ENCODE measurements around the gene PACS1.
A peak's percentile ranks its signal among the peaks of the same experiment; 100 is the strongest.
"Not testable (repeated sequence)": the region's sequence is repeated elsewhere in the genome, so short reads cannot be mapped to it uniquely, and the experiment has no call there.

Gene PACS1

DNA sequence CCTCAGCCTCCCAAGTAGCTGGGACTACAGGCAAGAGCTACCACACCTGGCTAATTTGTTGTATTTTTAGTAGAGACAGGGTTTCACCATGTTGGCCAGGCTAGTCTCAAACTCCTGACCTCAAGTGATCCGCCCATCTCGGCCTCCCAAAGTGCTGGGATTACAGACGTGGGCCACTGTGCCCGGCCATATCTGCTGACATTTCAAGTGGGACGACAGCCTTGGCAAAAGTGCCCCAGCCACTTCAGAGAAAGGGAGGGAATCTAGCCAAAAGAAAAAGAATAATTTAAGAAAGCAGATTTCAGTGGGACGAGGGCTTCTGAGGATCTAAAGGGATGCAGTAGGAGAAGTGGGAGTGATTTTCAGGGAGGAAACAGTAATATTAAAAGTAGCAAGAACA is 183.0 kb downstream of the PACS1 start:
- Mint-ChIP-seq H3K4me1 (ENCODE audit: low read depth) (peaks cover 13% of the 10 kb centered on the region), H3K27ac (peak overlapping the region; percentile 55)
- not testable (repeated sequence) for H3K9me3 Mint-ChIP-seq (ENCODE audit: low read depth); H3K27me3 Mint-ChIP-seq; H3K4me3 Mint-ChIP-seq; H3K36me3 Mint-ChIP-seq

DNA sequence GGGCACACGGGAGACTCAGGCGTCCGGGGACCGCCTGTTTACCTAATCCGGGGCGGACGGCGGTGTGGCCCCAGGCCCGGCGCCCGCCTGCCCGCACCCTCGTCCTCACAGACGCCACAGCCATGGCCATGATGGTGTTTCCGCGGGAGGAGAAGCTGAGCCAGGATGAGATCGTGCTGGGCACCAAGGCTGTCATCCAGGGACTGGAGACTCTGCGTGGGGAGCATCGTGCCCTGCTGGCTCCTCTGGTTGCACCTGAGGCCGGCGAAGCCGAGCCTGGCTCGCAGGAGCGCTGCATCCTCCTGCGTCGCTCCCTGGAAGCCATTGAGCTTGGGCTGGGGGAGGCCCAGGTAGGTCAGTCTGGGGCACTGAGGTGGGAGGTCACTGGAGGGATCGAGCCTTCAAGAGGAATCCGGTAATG is 188.4 kb downstream of the PACS1 start:
- Mint-ChIP-seq H3K27me3 (no peaks in the 10 kb centered on the region), H3K36me3 (peaks cover 2% of the 10 kb centered on the region), H3K9me3 (ENCODE audit: low read depth) (no peaks in the 10 kb centered on the region), H3K4me1 (ENCODE audit: low read depth) (peaks cover 27% of the 10 kb centered on the region), H3K4me3 (peak overlapping the region; percentile 92), H3K27ac (peak overlapping the region; percentile 66)

DNA sequence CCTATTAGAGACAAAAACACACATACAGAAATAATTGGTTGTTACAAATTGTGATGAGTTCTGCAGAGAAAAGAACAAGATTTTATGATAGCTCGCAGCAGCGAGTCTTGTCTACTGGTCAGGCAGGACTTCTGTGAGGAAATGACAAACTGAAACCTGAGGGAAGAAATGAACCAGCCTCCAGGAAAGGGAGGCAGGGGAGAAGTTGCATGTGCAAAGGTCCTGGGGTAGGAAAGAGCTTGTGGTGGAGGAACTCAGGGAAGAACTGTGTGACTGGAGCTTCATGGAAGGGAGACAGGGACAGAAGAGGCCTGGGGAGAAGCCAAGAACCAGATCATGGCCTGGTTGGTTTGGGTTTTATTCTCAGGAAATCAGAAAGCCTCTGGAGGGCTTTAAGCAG is 189.2 kb downstream of the PACS1 start:
- Mint-ChIP-seq H3K36me3 (peaks cover 2% of the 10 kb centered on the region), H3K9me3 (ENCODE audit: low read depth) (no peaks in the 10 kb centered on the region), H3K4me3 (peak overlapping the region; percentile 92), H3K4me1 (ENCODE audit: low read depth) (peaks cover 27% of the 10 kb centered on the region), H3K27ac (peak overlapping the region; percentile 66), H3K27me3 (no peaks in the 10 kb centered on the region)

DNA sequence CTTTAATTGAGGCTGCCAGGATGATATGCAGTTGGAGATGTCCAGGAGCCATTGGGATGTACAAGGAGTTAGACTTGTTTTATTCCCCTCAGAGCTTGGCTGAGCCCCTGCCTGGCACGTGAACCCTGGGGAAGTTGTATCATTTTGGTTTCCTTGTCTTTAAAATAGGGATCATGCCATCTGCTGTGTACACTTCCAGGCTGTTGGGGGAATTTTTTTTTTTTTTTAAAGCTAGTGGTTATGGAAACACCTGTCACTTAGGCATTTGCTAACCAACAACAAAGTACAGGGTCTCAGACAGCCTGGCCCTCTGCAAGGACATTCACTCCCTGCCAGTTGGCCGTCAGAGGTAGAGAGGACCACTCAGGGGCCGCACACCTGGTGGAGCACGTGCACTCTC is 189.9 kb downstream of the PACS1 start:
- H3K9me3 Mint-ChIP-seq (ENCODE audit: low read depth) = no peaks in the 10 kb centered on the region
- H3K36me3 Mint-ChIP-seq = peaks cover 2% of the 10 kb centered on the region
- H3K4me3 Mint-ChIP-seq = peak overlapping the region; percentile 92
- no peaks in the 10 kb centered on the region for H3K27me3 Mint-ChIP-seq
- H3K4me1 Mint-ChIP-seq (ENCODE audit: low read depth) = peaks cover 27% of the 10 kb centered on the region
- H3K27ac Mint-ChIP-seq = no peak overlapping the region

DNA sequence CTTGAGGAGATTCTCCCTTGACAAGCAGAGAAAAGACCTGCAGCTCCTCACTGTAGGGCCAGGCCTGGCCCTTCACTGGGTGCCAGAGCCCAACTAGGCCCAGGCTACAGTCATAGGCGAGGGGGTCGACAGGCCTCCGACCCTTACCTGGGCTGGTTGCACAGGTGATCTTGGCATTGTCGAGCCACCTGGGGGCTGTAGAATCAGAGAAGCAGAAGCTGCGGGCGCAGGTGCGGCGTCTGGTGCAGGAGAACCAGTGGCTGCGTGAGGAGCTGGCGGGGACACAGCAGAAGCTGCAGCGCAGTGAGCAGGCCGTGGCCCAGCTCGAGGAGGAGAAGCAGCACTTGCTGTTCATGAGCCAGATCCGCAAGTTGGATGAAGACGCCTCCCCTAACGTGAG is 191.5 kb downstream of the PACS1 start:
- Mint-ChIP-seq H3K27me3 (no peaks in the 10 kb centered on the region), H3K27ac (no peak overlapping the region), H3K36me3 (peaks cover 2% of the 10 kb centered on the region), H3K9me3 (ENCODE audit: low read depth) (no peaks in the 10 kb centered on the region), H3K4me1 (ENCODE audit: low read depth) (peaks cover 19% of the 10 kb centered on the region), H3K4me3 (no peak overlapping the region)

DNA sequence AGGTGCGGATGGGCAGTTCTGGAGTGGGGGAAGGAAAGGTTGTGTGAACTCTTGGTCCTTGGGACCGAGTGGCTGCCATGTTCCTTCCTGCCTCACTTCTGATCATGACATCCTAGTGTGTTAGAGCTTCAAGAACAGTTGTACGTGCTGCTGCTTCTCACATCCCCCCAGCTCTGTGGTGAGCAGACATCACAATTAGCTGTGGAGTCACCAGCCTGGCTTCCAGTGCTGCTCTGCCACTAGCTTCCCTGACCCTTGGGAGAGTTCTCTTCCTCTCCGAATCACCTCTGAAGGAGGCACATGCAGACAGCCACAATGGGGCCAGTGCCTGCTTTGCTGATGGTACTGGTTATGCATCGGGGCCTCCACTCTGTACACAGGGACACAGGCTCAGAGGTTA is 192.1 kb downstream of the PACS1 start:
- Mint-ChIP-seq H3K4me3 (no peak overlapping the region), H3K4me1 (ENCODE audit: low read depth) (peaks cover 17% of the 10 kb centered on the region), H3K9me3 (ENCODE audit: low read depth) (no peaks in the 10 kb centered on the region), H3K27ac (no peak overlapping the region), H3K27me3 (no peaks in the 10 kb centered on the region), H3K36me3 (peaks cover 2% of the 10 kb centered on the region)

DNA sequence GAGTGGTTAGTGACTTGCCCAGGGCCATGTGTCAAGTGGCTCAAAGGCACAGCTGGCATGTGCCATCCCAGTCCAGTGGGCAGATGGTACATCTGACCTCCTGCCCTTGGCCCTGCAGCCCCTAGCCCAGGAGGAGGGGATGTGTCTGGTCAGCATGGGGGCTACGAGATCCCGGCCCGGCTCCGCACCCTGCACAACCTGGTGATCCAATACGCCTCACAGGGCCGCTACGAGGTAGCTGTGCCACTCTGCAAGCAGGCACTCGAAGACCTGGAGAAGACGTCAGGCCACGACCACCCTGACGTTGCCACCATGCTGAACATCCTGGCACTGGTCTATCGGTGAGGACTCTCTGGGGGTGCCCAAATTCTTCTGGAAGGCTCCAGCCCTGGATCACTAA is 192.6 kb downstream of the PACS1 start:
- Mint-ChIP-seq H3K27ac (no peak overlapping the region), H3K4me3 (no peak overlapping the region), H3K36me3 (peaks cover 2% of the 10 kb centered on the region)

DNA sequence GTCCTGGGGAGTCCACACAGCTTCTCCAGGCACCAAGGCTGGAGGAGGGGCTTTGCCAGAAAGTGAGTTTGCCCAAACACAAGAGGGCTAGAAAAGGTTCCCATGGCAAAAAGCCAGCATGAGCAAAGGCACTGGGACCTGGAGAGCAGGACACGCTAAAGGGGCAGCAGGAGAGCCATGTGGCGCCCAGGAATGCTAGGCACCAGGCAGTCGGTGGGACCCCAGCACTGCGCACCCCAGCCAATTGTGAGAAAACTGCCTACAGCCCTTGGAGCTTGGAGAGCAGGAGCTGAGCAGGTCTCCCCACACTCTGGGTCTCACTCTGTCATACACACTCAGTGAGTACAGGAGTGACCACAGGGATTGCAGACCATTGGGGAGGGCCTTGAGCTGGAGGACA is 193.2 kb downstream of the PACS1 start:
- Mint-ChIP-seq H3K27ac (no peak overlapping the region), H3K27me3 (no peaks in the 10 kb centered on the region), H3K4me3 (no peak overlapping the region), H3K4me1 (ENCODE audit: low read depth) (peaks cover 20% of the 10 kb centered on the region), H3K36me3 (peaks cover 2% of the 10 kb centered on the region), H3K9me3 (ENCODE audit: low read depth) (no peaks in the 10 kb centered on the region)

More for the DNA sequence above, 192.6 kb downstream of the PACS1 start:
- no peaks in the 10 kb centered on the region for H3K9me3 Mint-ChIP-seq (ENCODE audit: low read depth)
- H3K27me3 Mint-ChIP-seq = no peaks in the 10 kb centered on the region
- peaks cover 17% of the 10 kb centered on the region for H3K4me1 Mint-ChIP-seq (ENCODE audit: low read depth)

DNA sequence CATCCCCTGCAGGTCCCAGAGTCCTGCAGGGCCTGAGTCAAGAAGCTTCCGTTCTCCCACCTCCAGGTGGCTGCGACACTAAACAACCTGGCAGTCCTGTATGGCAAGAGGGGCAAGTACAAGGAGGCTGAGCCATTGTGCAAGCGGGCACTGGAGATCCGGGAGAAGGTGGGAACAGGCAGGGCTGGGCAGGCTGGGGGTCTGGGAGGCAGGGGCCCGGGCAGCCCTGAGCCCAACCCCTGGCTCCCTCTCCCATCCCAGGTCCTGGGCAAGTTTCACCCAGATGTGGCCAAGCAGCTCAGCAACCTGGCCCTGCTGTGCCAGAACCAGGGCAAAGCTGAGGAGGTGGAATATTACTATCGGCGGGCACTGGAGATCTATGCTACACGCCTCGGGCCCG is 193.7 kb downstream of the PACS1 start:
- Mint-ChIP-seq H3K27ac (no peak overlapping the region), H3K27me3 (no peaks in the 10 kb centered on the region), H3K4me3 (no peak overlapping the region)

DNA sequence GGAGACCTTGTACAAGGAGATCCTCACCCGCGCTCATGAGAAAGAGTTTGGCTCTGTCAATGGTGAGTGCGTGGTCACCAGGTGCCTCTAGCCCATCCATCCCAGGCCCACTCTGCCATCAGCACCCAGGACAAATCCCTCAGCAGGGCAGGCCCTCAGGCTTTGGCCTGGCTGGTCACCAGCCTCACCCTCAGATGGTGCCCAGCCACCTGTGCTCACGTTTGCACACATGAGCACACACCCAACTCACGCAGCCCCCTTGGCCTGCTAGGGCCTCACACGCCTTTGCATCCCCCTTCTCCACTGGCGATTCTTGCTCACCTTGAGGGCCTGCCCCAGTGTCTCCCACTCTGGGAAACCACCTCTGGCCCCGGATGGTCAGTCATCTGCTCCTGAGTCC is 194.3 kb downstream of the PACS1 start:
- Mint-ChIP-seq H3K4me3 (no peak overlapping the region), H3K4me1 (ENCODE audit: low read depth) (peaks cover 16% of the 10 kb centered on the region), H3K9me3 (ENCODE audit: low read depth) (no peaks in the 10 kb centered on the region), H3K36me3 (no peaks in the 10 kb centered on the region), H3K27me3 (no peaks in the 10 kb centered on the region), H3K27ac (no peak overlapping the region)

More for the DNA sequence above, 193.7 kb downstream of the PACS1 start:
- H3K36me3 Mint-ChIP-seq = peaks cover 2% of the 10 kb centered on the region
- H3K9me3 Mint-ChIP-seq (ENCODE audit: low read depth) = no peaks in the 10 kb centered on the region
- peaks cover 18% of the 10 kb centered on the region for H3K4me1 Mint-ChIP-seq (ENCODE audit: low read depth)

DNA sequence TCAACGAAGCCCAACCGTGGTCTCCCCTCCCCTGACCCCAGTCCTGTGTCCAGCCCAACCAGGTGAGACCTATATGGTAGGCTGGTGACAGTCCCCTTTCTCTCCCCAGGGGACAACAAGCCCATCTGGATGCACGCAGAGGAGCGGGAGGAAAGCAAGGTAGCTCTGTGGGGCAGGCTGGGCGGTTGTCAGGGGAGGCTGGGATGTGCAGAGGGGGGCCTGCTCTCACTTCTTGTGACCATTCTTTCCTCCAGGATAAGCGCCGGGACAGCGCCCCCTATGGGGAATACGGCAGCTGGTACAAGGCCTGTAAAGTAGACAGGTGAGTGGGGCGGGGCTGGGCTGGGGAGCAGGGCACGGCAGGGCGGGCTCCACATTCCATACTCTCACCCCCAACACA is 194.8 kb downstream of the PACS1 start:
- peaks cover 16% of the 10 kb centered on the region for H3K4me1 Mint-ChIP-seq (ENCODE audit: low read depth)
- no peak overlapping the region for H3K27ac Mint-ChIP-seq
- H3K36me3 Mint-ChIP-seq = no peaks in the 10 kb centered on the region
- H3K9me3 Mint-ChIP-seq (ENCODE audit: low read depth) = no peaks in the 10 kb centered on the region
- no peaks in the 10 kb centered on the region for H3K27me3 Mint-ChIP-seq
- H3K4me3 Mint-ChIP-seq = no peak overlapping the region

DNA sequence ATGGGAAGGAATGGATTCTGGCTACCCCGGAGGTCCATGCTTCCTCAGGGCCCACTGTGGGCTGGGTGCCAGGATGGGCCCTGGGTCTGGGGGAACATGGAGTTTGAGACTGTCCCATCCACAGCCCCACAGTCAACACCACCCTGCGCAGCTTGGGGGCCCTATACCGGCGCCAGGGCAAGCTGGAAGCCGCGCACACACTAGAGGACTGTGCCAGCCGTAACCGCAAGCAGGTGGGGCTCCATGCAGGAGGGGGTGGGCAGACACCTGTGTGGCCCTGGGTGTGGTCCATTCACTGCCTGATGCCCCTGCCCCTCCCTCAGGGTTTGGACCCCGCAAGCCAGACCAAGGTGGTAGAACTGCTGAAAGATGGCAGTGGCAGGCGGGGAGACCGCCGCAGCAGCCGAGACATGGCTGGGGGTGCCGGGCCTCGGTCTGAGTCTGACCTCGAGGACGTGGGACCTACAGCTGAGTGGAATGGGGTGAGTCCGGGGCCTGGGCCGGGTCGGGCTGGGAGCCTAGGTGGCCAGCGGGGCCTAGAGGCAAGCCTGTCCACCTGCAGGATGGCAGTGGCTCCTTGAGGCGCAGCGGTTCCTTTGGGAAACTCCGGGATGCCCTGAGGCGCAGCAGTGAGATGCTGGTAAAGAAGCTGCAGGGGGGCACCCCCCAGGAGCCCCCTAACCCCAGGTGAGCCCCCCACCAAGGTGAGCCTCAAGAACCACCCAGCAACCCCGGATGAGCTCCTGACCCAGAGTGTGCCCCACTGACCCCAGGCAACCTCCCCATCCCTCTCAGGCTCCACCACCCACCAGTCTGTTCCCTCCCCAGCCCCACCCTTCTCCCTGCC is 195.7 kb downstream of the PACS1 start:
- H3K4me1 Mint-ChIP-seq (ENCODE audit: low read depth) = peaks cover 21% of the 10 kb centered on the region
- no peaks in the 10 kb centered on the region for H3K36me3 Mint-ChIP-seq
- no peaks in the 10 kb centered on the region for H3K27me3 Mint-ChIP-seq
- H3K27ac Mint-ChIP-seq = no peak overlapping the region
- no peaks in the 10 kb centered on the region for H3K9me3 Mint-ChIP-seq (ENCODE audit: low read depth)
- H3K4me3 Mint-ChIP-seq = no peak overlapping the region

DNA sequence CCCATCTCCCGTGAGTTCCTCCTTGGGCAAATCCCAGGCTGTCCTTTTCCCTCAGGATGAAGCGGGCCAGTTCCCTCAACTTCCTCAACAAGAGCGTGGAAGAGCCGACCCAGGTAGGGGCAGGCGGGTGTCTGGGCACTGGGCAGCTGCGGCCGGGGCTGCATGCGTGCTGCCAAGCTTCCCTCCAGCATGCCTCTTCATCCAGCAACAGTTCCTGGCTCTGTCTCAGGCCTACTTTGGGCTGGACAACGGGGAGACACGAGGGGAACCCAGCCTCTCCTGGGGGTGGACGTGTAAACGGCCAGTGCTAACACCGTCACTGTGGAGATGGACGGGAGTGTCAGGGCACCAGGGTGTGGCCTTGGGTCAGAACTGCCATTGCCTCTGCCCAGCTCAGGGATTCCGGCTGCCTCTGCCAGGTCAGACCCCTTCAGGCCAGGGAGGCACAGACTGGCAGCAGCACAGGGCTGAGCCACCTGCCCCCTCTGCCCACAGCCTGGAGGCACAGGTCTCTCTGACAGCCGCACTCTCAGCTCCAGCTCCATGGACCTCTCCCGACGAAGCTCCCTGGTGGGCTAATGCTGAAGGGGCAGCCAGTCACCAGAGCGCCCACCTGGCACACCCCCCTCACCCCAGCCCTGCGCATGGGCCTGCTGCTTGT is 196.4 kb downstream of the PACS1 start:
- no peaks in the 10 kb centered on the region for H3K27me3 Mint-ChIP-seq
- H3K27ac Mint-ChIP-seq = no peak overlapping the region
- H3K4me3 Mint-ChIP-seq = peak overlapping the region; percentile 98
- no peaks in the 10 kb centered on the region for H3K9me3 Mint-ChIP-seq (ENCODE audit: low read depth)
- no peaks in the 10 kb centered on the region for H3K36me3 Mint-ChIP-seq
- H3K4me1 Mint-ChIP-seq (ENCODE audit: low read depth) = peaks cover 23% of the 10 kb centered on the region

DNA sequence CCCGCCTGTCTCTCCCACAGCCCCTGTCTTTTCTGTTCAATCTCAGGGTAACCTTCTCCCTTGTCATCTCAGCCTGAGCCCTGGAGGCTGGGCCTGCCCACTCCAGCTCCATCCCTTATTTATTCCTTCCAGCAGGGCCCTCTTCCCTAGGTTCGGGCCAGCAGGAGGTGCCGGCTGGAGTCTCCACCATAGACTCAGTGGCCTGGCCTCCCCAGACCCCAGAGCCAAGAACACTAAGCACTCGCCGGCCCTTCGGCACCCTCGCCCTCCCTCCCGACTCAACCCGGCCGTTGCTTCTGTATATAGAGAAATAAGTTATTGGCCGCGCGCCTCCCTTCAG is 196.9 kb downstream of the PACS1 start:
- H3K36me3 Mint-ChIP-seq = no peaks in the 10 kb centered on the region
- peaks cover 26% of the 10 kb centered on the region for H3K4me1 Mint-ChIP-seq (ENCODE audit: low read depth)
- no peaks in the 10 kb centered on the region for H3K9me3 Mint-ChIP-seq (ENCODE audit: low read depth)
- no peaks in the 10 kb centered on the region for H3K27me3 Mint-ChIP-seq
- H3K27ac Mint-ChIP-seq = peak overlapping the region; percentile 16
- peak overlapping the region; percentile 98 for H3K4me3 Mint-ChIP-seq

DNA sequence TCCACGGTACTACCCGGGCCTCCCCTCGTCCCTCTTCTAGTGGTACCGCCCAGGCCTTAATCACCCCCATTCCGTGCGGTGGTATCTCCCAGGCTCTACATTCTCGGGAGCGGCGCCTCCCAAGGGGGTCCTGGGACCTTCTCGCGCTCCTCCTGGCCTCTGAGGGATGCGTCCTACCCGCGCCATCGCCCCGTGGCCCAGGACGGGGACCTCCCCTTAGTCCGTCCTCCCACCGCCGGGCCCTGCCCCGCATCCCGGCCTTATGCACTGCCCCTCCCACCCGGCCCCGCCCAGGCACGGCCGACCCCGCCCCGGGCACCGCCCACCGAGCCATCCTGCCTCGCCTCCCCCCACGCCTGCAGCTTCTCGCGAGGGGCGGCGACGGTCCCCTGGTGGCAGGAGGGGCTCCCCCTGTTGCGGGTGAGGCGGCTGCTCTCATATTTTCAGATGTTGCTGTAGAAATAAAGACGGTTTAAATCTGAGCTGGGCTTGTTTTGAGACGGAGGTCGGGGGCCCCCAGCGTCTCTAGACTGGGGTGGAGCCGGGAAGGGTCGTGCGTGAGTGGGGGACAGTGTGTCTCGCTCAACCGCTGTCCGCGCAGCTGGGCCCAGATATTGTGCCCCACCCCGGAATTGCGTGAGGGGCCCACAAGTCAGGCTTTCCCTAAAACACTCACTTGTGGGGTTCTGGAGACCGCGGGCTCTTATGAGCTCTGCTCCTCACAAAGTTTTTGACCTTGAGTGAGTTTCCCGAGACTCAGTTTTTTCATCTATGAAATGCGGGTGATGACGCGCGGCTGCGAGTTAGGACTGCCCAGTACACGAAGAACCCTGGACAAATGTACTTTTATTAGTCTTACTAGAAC is 197.5 kb downstream of the PACS1 start:
- Mint-ChIP-seq H3K27ac (peak overlapping the region; percentile 97), H3K4me3 (peak overlapping the region; percentile 98), H3K9me3 (ENCODE audit: low read depth) (no peaks in the 10 kb centered on the region), H3K27me3 (no peaks in the 10 kb centered on the region), H3K4me1 (ENCODE audit: low read depth) (peaks cover 29% of the 10 kb centered on the region), H3K36me3 (no peaks in the 10 kb centered on the region)
